ENCODE data around the gene TMSB15A.
"Not testable (repeated sequence)": the region's sequence is repeated elsewhere in the genome, so short reads cannot be mapped to it uniquely, and the experiment has no call there.

TMSB15A gene

GRCh38 chrX:102515975-102516941 is at the start of gene TMSB15A:
Gene TMSB15A (minus strand): TSS chrX:102516739.
- DNase-seq (ENCODE audit: low read depth in 2 of 2), result peak; percentile 14 to 15

- no peak for DNase-seq (ENCODE audit: low read depth in 2 of 2)
These were observed 44.0 kb upstream of the TMSB15A start for GRCh38 chrX:102560423-102561068.

GRCh38 chrX:102558607-102559006 is 42.1 kb upstream of the TMSB15A start:
- no peak for DNase-seq (ENCODE audit: low read depth in 2 of 2)

GRCh38 chrX:102548231-102548630 is 31.7 kb upstream of the TMSB15A start:
- no peak for DNase-seq (ENCODE audit: low read depth in 2 of 2)

- DNase-seq (ENCODE audit: low read depth in 2 of 2), result no peak
These were observed 30.4 kb upstream of the TMSB15A start for GRCh38 chrX:102546828-102547493.

- not testable (repeated sequence) for DNase-seq (ENCODE audit: low read depth in 2 of 2)
These were observed 29.6 kb upstream of the TMSB15A start for GRCh38 chrX:102546175-102546574.

GRCh38 chrX:102535958-102536357 is 19.4 kb upstream of the TMSB15A start:
- no peak for DNase-seq (ENCODE audit: low read depth in 2 of 2)

- DNase-seq (ENCODE audit: low read depth in 2 of 2), result no peak
These were observed 787 bp upstream of the TMSB15A start for GRCh38 chrX:102517326-102517725.

GRCh38 chrX:102514536-102514935 is 2.0 kb downstream of the TMSB15A start:
- no peak for DNase-seq (ENCODE audit: low read depth in 2 of 2)

- no peak for DNase-seq (ENCODE audit: low read depth in 2 of 2)
These were observed 17.8 kb downstream of the TMSB15A start for GRCh38 chrX:102498732-102499131.

- no peak for DNase-seq (ENCODE audit: low read depth in 2 of 2)
These were observed 24.8 kb downstream of the TMSB15A start for GRCh38 chrX:102491766-102492165.

GRCh38 chrX:102478765-102479164 is 37.8 kb downstream of the TMSB15A start:
- not testable (repeated sequence) for DNase-seq (ENCODE audit: low read depth in 2 of 2)

- not testable (repeated sequence) for DNase-seq (ENCODE audit: low read depth in 2 of 2)
These were observed 44.7 kb downstream of the TMSB15A start, which contains the start of gene TCP11X2 for GRCh38 chrX:102471762-102472220. Gene TCP11X2 (minus strand): TSS chrX:102471812.

- not testable (repeated sequence) for DNase-seq (ENCODE audit: low read depth in 2 of 2)
These were observed 46.3 kb downstream of the TMSB15A start for GRCh38 chrX:102470215-102470614.

Data from activated CD8-positive, alpha-beta memory T cell treated with anti-CD3 and anti-CD28 coated beads for 4 hours (primary cell).